ENCODE data around the gene AFDN. TPM values are rescaled to one million over a fixed set of nuclear protein-coding genes. Genes with fewer than 3 reads are reported as not detected.

The AFDN gene
- total and polyA plus RNA-seq, 9 donors = 29.7 to 60.3 (median 48.8) TPM

- peaks cover 15% of the 10 kb centered on the region for H3K4me1 ChIP-seq (ENCODE audit: control insufficient read depth, insufficient read depth, low read length)
- no peak for DNase-seq
Measured at GRCh38 chr6:167829513-167829912, 2.8 kb downstream of the AFDN start.

DNA sequence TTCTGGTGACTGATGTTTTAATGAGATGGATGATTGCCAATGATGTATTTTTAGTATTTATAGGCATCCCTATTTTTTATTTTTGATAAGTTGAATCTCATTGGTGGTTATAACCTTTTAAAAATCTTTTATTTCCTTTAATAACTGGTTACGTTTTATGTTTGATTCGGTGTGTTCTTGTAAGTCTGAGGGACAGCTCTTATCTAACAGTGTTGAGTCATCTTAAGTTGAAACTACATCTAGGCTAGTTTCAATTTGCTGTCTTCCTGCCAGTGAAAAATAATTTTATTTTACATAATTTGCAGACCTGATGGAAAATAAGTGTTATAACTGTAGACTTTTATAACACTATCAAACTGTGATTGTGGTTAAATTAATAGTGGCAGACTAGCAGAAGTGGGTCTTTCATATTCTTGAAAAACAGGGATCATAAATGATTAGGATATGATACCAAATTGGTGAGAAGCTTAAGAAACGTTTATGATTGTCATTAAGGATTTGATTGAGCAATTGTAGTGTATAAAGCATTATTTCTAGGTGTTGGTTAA lies 4.6 kb downstream of the AFDN start:
- peaks cover 4% of the 10 kb centered on the region for H3K4me1 ChIP-seq (ENCODE audit: control insufficient read depth, insufficient read depth, low read length)

More at GRCh38 chr6:167829513-167829912, 2.8 kb downstream of the AFDN start:
- Histone ChIP-seq H3K36me3 (ENCODE audit: control insufficient read depth, insufficient read depth, low read length) (no peaks in the 10 kb centered on the region), H3K27me3 (ENCODE audit: control insufficient read depth, insufficient read depth, low read length) (peaks cover 22% of the 10 kb centered on the region), H3K4me3 (ENCODE audit: low read length) (no peak overlapping the region), H3K9me3 (replicated peaks; ENCODE audit: control insufficient read depth, low read depth, low read length) (no peaks in the 10 kb centered on the region), H3K27ac (ENCODE audit: low read length) (no peak overlapping the region)

GRCh38 chr6:167832497-167833395 lies 6.0 kb downstream of the AFDN start:
- H3K4me1 ChIP-seq (ENCODE audit: control insufficient read depth, insufficient read depth, low read length) = peaks cover 1% of the 10 kb centered on the region

More for the DNA sequence above, 4.6 kb downstream of the AFDN start:
- Histone ChIP-seq H3K36me3 (ENCODE audit: control insufficient read depth, insufficient read depth, low read length) (no peaks in the 10 kb centered on the region), H3K27me3 (ENCODE audit: control insufficient read depth, insufficient read depth, low read length) (peaks cover 6% of the 10 kb centered on the region), H3K9me3 (replicated peaks; ENCODE audit: control insufficient read depth, low read depth, low read length) (no peaks in the 10 kb centered on the region), H3K4me3 (ENCODE audit: low read length) (no peak overlapping the region), H3K27ac (ENCODE audit: low read length) (no peak overlapping the region)
- WGBS (ENCODE audit: insufficient coverage) = no CpG with 5 or more reads among the region's 3 CpGs
- DNase-seq = no peak

DNA sequence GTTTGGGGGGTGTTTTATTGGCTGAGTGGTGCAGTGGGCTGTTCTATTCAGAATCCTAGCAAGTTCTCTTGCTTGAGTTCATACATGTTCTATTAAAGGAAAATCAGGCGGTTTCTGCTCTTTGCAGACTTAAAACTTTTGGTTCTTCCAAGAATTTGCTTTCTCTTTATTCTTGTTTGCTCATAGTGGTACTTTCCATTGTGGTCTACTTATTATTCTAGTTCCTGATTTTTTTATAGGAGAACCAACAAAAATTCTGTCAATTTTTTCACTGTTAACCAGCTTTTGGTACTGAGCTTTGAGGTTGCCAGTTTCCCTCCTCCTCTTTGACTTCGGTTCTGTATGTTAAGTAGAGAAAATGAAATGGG lies 6.7 kb downstream of the AFDN start:
- Histone ChIP-seq H3K36me3 (ENCODE audit: control insufficient read depth, insufficient read depth, low read length) (no peaks in the 10 kb centered on the region), H3K27me3 (ENCODE audit: control insufficient read depth, insufficient read depth, low read length) (no peaks in the 10 kb centered on the region), H3K9me3 (replicated peaks; ENCODE audit: control insufficient read depth, low read depth, low read length) (no peaks in the 10 kb centered on the region), H3K4me1 (ENCODE audit: control insufficient read depth, insufficient read depth, low read length) (no peaks in the 10 kb centered on the region), H3K4me3 (ENCODE audit: low read length) (no peak overlapping the region), H3K27ac (ENCODE audit: low read length) (no peak overlapping the region)
- no CpG with 5 or more reads among the region's 2 CpGs for WGBS (ENCODE audit: insufficient coverage)
- peak; percentile 8 for DNase-seq

More at GRCh38 chr6:167832497-167833395, 6.0 kb downstream of the AFDN start:
- Histone ChIP-seq H3K27ac (ENCODE audit: low read length) (no peak overlapping the region), H3K36me3 (ENCODE audit: control insufficient read depth, insufficient read depth, low read length) (no peaks in the 10 kb centered on the region), H3K27me3 (ENCODE audit: control insufficient read depth, insufficient read depth, low read length) (peaks cover 2% of the 10 kb centered on the region), H3K4me3 (ENCODE audit: low read length) (no peak overlapping the region), H3K9me3 (replicated peaks; ENCODE audit: control insufficient read depth, low read depth, low read length) (no peaks in the 10 kb centered on the region)
- DNase-seq = peak; percentile 30
- 14% methylated on average over 1 of the region's 4 CpGs for WGBS (ENCODE audit: insufficient coverage)

- no peak for DNase-seq
- H3K4me3 ChIP-seq (ENCODE audit: low read length) = no peak overlapping the region
- no CpG with 5 or more reads among the region's 3 CpGs for WGBS (ENCODE audit: insufficient coverage)
- no peaks in the 10 kb centered on the region for H3K4me1 ChIP-seq (ENCODE audit: control insufficient read depth, insufficient read depth, low read length)
- H3K36me3 ChIP-seq (ENCODE audit: control insufficient read depth, insufficient read depth, low read length) = no peaks in the 10 kb centered on the region
- H3K27me3 ChIP-seq (ENCODE audit: control insufficient read depth, insufficient read depth, low read length) = no peaks in the 10 kb centered on the region
- no peaks in the 10 kb centered on the region for H3K9me3 ChIP-seq (replicated peaks; ENCODE audit: control insufficient read depth, low read depth, low read length)
- no peak overlapping the region for H3K27ac ChIP-seq (ENCODE audit: low read length)
Measured at GRCh38 chr6:167835260-167835659, 8.5 kb downstream of the AFDN start.

DNA sequence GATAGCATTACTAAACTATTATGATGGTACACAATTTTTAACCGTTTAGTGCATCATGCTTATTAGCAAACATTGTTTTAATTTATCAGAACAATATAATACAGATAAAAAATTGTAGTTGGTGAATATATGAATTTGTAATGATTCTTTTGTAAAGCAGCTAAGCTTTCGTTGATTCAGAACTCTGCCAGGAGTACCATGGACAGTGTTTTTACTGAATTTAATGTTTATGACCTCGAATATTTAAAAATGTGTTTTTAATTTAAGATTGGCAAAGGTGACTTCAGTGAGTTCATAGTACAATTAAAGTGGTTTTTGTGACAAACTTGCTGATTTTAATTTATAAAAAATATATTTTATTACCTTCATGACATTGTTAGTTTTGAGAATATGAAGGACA lies 10.0 kb downstream of the AFDN start:
- no CpG with 5 or more reads among the region's 3 CpGs for WGBS (ENCODE audit: insufficient coverage)
- peak; percentile 78 for DNase-seq
- Histone ChIP-seq H3K4me1 (ENCODE audit: control insufficient read depth, insufficient read depth, low read length) (no peaks in the 10 kb centered on the region), H3K4me3 (ENCODE audit: low read length) (no peak overlapping the region), H3K9me3 (replicated peaks; ENCODE audit: control insufficient read depth, low read depth, low read length) (no peaks in the 10 kb centered on the region), H3K27me3 (ENCODE audit: control insufficient read depth, insufficient read depth, low read length) (no peaks in the 10 kb centered on the region), H3K36me3 (ENCODE audit: control insufficient read depth, insufficient read depth, low read length) (no peaks in the 10 kb centered on the region), H3K27ac (ENCODE audit: low read length) (no peak overlapping the region)

DNA sequence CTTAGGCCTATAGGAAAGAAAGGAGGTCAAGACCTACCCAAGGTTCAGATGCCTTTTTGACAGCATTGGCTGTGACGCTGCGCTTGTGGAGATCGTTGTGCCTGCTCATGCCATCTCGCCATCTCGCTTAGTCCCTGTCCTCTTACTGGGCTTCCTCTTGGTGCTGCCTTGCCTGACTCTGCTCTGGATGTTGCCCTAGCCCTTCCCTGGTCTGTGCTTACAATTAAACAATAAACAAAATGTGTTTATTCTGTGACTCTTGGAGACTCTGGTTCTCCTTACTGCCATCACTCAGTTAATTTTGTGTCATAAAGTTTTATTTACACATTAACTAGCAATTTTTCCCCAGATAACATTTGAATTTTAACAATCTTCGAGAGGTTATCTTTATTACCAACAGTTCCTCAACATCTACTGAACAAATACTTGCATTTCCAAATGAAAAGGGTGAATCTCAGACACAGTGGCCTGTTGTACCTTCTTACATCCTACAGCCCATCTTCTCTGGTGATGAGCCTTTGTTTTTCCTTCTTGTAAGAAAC lies 11.6 kb downstream of the AFDN start:
- H3K36me3 ChIP-seq (ENCODE audit: control insufficient read depth, insufficient read depth, low read length) = no peaks in the 10 kb centered on the region
- H3K4me3 ChIP-seq (ENCODE audit: low read length) = no peak overlapping the region
- H3K9me3 ChIP-seq (replicated peaks; ENCODE audit: control insufficient read depth, low read depth, low read length) = no peaks in the 10 kb centered on the region
- 88% methylated on average over 3 of the region's 6 CpGs for WGBS (ENCODE audit: insufficient coverage)
- H3K27me3 ChIP-seq (ENCODE audit: control insufficient read depth, insufficient read depth, low read length) = no peaks in the 10 kb centered on the region
- no peak overlapping the region for H3K27ac ChIP-seq (ENCODE audit: low read length)
- H3K4me1 ChIP-seq (ENCODE audit: control insufficient read depth, insufficient read depth, low read length) = no peaks in the 10 kb centered on the region
- no peak for DNase-seq

GRCh38 chr6:167839343-167839742 lies 12.6 kb downstream of the AFDN start:
- H3K27ac ChIP-seq (ENCODE audit: low read length) = no peak overlapping the region
- H3K4me1 ChIP-seq (ENCODE audit: control insufficient read depth, insufficient read depth, low read length) = no peaks in the 10 kb centered on the region
- WGBS (ENCODE audit: insufficient coverage) = no CpG with 5 or more reads among the region's 3 CpGs
- H3K27me3 ChIP-seq (ENCODE audit: control insufficient read depth, insufficient read depth, low read length) = no peaks in the 10 kb centered on the region
- H3K36me3 ChIP-seq (ENCODE audit: control insufficient read depth, insufficient read depth, low read length) = no peaks in the 10 kb centered on the region
- DNase-seq = no peak
- no peak overlapping the region for H3K4me3 ChIP-seq (ENCODE audit: low read length)
- H3K9me3 ChIP-seq (replicated peaks; ENCODE audit: control insufficient read depth, low read depth, low read length) = no peaks in the 10 kb centered on the region

DNA sequence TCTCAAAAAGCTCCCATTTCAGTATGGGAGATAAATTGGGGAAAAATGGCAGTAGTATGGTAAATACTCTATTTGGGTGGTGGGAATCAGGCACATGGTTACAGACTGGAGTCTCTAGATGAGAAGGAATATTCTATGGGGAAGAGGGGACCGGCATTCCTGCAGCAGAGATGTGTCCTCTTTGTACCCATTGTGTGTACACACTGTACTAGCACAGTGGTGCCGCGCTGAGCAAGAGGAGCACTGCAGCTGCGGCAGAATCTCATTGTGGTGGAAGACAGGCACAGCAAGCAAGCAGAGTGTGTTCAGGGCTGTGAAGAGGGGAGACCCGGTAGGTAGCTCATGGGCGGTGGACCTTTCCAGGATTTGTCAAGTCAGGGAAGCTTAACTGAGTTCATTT lies 13.0 kb downstream of the AFDN start:
- H3K27ac ChIP-seq (ENCODE audit: low read length) = no peak overlapping the region
- no peaks in the 10 kb centered on the region for H3K9me3 ChIP-seq (replicated peaks; ENCODE audit: control insufficient read depth, low read depth, low read length)
- no peaks in the 10 kb centered on the region for H3K4me1 ChIP-seq (ENCODE audit: control insufficient read depth, insufficient read depth, low read length)
- no peak for DNase-seq
- no peaks in the 10 kb centered on the region for H3K36me3 ChIP-seq (ENCODE audit: control insufficient read depth, insufficient read depth, low read length)
- no peak overlapping the region for H3K4me3 ChIP-seq (ENCODE audit: low read length)
- 78% methylated on average over 6 of the region's 6 CpGs for WGBS (ENCODE audit: insufficient coverage)
- H3K27me3 ChIP-seq (ENCODE audit: control insufficient read depth, insufficient read depth, low read length) = no peaks in the 10 kb centered on the region

GRCh38 chr6:167840160-167840525 lies 13.4 kb downstream of the AFDN start:
- no peaks in the 10 kb centered on the region for H3K36me3 ChIP-seq (ENCODE audit: control insufficient read depth, insufficient read depth, low read length)

More at GRCh38 chr6:167840160-167840525, 13.4 kb downstream of the AFDN start:
- Histone ChIP-seq H3K27me3 (ENCODE audit: control insufficient read depth, insufficient read depth, low read length) (no peaks in the 10 kb centered on the region), H3K4me3 (ENCODE audit: low read length) (no peak overlapping the region), H3K4me1 (ENCODE audit: control insufficient read depth, insufficient read depth, low read length) (no peaks in the 10 kb centered on the region), H3K27ac (ENCODE audit: low read length) (no peak overlapping the region), H3K9me3 (replicated peaks; ENCODE audit: control insufficient read depth, low read depth, low read length) (no peaks in the 10 kb centered on the region)
- no peak for DNase-seq
- 84% methylated on average over 4 of the region's 4 CpGs for WGBS (ENCODE audit: insufficient coverage)

All from muscle of leg (tissue), 11 donors.